ENCODE results near the gene GFI1.

DNA sequence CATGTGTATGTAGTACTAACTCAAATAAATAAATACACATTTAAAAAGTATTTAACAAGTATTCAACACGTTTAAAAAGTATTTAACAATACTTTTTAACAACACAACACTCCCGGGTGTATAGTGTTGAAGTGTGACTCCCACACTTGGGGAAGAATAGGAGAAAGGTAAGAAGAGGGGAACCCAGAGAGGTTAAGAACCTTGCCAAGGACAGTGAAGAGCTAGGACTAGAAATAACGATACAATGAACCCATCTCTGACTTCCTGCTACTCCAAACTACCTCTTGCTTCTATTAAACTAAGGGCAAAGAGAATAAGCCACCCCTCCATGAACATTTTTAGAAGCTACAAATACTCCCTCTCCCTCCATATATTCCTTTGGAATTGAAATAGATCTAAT lies 1.7 kb upstream of the GFI1 start:
- TF ChIP-seq CTCF (IDR thresholded peaks at IDR 0.05) (no peak), POLR2A (IDR thresholded peaks at IDR 0.05) (no peak), EP300 (IDR thresholded peaks at IDR 0.05) (no peak)

All from ovary (tissue), 3 donors.